Glutamatergic neuron (in vitro differentiated cells): ENCODE data around the gene KCNC3. TPM values are rescaled to one million over a fixed set of nuclear protein-coding genes. Genes with fewer than 3 reads are reported as not detected.
A peak's percentile ranks its signal among the peaks of the same experiment; 100 is the strongest.

Source experiments
- DNase-seq: peaks from one replicate; pipeline ENCODE4 v3.0.0; 2022
- H3K27ac Mint-ChIP-seq: one replicate; pipeline ENCODE4 v1.8.0; 2020; ENCODE audit warnings: mild to moderate bottlenecking, mixed read lengths, inconsistent platforms; ENCODE audit not compliant: unreplicated experiment
- H3K27me3 Mint-ChIP-seq: one replicate; pipeline ENCODE4 v1.8.0; 2020; ENCODE audit warnings: mild to moderate bottlenecking, moderate library complexity, mixed read lengths, inconsistent platforms; ENCODE audit not compliant: unreplicated experiment
- H3K36me3 Mint-ChIP-seq: one replicate; pipeline ENCODE4 v1.8.0; 2020; ENCODE audit warnings: mild to moderate bottlenecking, mixed read lengths, inconsistent platforms; ENCODE audit not compliant: unreplicated experiment
- H3K4me1 Mint-ChIP-seq: one replicate; pipeline ENCODE4 v1.8.0; 2020; ENCODE audit warnings: mild to moderate bottlenecking, low read depth, mixed read lengths, inconsistent platforms; ENCODE audit not compliant: unreplicated experiment
- H3K4me3 Mint-ChIP-seq: one replicate; pipeline ENCODE4 v1.8.0; 2020; ENCODE audit warnings: mild to moderate bottlenecking, mixed read lengths, inconsistent platforms; ENCODE audit not compliant: unreplicated experiment
- H3K9me3 Mint-ChIP-seq: one replicate; pipeline ENCODE4 v1.8.0; 2020; ENCODE audit warnings: mild to moderate bottlenecking, moderate library complexity, mixed read lengths, inconsistent platforms; ENCODE audit not compliant: unreplicated experiment
- CTCF ChIP-seq: fragments of 200-600 bp; sonication (generic); IDR thresholded peaks from one replicate; pipeline ENCODE4 v1.5.0; 2021; ENCODE audit not compliant: partially characterized antibody, unreplicated experiment
- total RNA-seq: library from RNA; stranded (reverse); fragmentation: NEBNext Ultra II Directional; extraction: Animal tissue kit (Norgen Biotek cat#: 25700); gene quantifications from one replicate; pipeline ENCODE4 v1.2.1, GENCODE V29; 2021; ENCODE audit not compliant: unreplicated experiment

KCNC3 gene
- total RNA-seq, 1 donor from 2014 or later = 10.6 TPM

GRCh38 chr19:50322234-50322633 is 6.9 kb downstream of the KCNC3 start:
- no peak for DNase-seq
- peak overlapping the region; percentile 55 for H3K4me3 Mint-ChIP-seq
- TF ChIP-seq CTCF = no peak
- peaks cover 6% of the 10 kb centered on the region for H3K36me3 Mint-ChIP-seq
- peak overlapping the region; percentile 53 for H3K27ac Mint-ChIP-seq
- H3K9me3 Mint-ChIP-seq = peaks cover 14% of the 10 kb centered on the region
- peaks cover 21% of the 10 kb centered on the region for H3K27me3 Mint-ChIP-seq
- H3K4me1 Mint-ChIP-seq = peaks cover 25% of the 10 kb centered on the region

GRCh38 chr19:50321831-50322230 is 7.3 kb downstream of the KCNC3 start:
- H3K27me3 Mint-ChIP-seq = peaks cover 17% of the 10 kb centered on the region

GRCh38 chr19:50320596-50320995 is 8.6 kb downstream of the KCNC3 start:
- TF ChIP-seq CTCF = no peak
- no peak overlapping the region for H3K27ac Mint-ChIP-seq
- H3K4me1 Mint-ChIP-seq = peaks cover 18% of the 10 kb centered on the region
- H3K4me3 Mint-ChIP-seq = peak overlapping the region; percentile 2
- peaks cover 13% of the 10 kb centered on the region for H3K27me3 Mint-ChIP-seq
- no peaks in the 10 kb centered on the region for H3K36me3 Mint-ChIP-seq
- H3K9me3 Mint-ChIP-seq = peaks cover 11% of the 10 kb centered on the region
- DNase-seq = no peak

More at GRCh38 chr19:50321831-50322230, 7.3 kb downstream of the KCNC3 start:
- H3K4me3 Mint-ChIP-seq = no peak overlapping the region
- H3K9me3 Mint-ChIP-seq = peaks cover 11% of the 10 kb centered on the region
- no peak for DNase-seq
- H3K4me1 Mint-ChIP-seq = peaks cover 20% of the 10 kb centered on the region
- no peak for TF ChIP-seq CTCF
- H3K36me3 Mint-ChIP-seq = peaks cover 2% of the 10 kb centered on the region
- H3K27ac Mint-ChIP-seq = no peak overlapping the region

- no peak overlapping the region for H3K27ac Mint-ChIP-seq
- no peaks in the 10 kb centered on the region for H3K36me3 Mint-ChIP-seq
- no peak overlapping the region for H3K4me3 Mint-ChIP-seq
- TF ChIP-seq CTCF = no peak
- DNase-seq = no peak
- peaks cover 14% of the 10 kb centered on the region for H3K27me3 Mint-ChIP-seq
- H3K4me1 Mint-ChIP-seq = peaks cover 19% of the 10 kb centered on the region
- peaks cover 11% of the 10 kb centered on the region for H3K9me3 Mint-ChIP-seq
Measured at GRCh38 chr19:50320051-50320450, 9.1 kb downstream of the KCNC3 start.

GRCh38 chr19:50319156-50319555 is 10.0 kb downstream of the KCNC3 start:
- H3K9me3 Mint-ChIP-seq = peaks cover 10% of the 10 kb centered on the region
- H3K36me3 Mint-ChIP-seq = no peaks in the 10 kb centered on the region
- peaks cover 14% of the 10 kb centered on the region for H3K4me1 Mint-ChIP-seq
- H3K27ac Mint-ChIP-seq = no peak overlapping the region
- H3K27me3 Mint-ChIP-seq = peaks cover 9% of the 10 kb centered on the region
- TF ChIP-seq CTCF = no peak
- H3K4me3 Mint-ChIP-seq = no peak overlapping the region
- DNase-seq = no peak
